BE2C (cell line): ENCODE measurements around the gene JARID2.

ENCODE experiments used
- DNase-seq: peaks from one replicate; pipeline ENCODE4 v3.0.0-alpha.2; 2020
- H3K27me3 ChIP-seq: fragments of 250-450 bp; sonication (Bioruptor Pico); 2 replicates; pipeline ENCODE4 v1.5.1; 2020; ENCODE audit warnings: mild to moderate bottlenecking
- H3K36me3 ChIP-seq: fragments of 250-450 bp; sonication (Bioruptor Pico); 2 replicates; pipeline ENCODE4 v1.5.1; 2020; ENCODE audit warnings: mild to moderate bottlenecking
- H3K4me1 ChIP-seq: fragments of 250-450 bp; sonication (Bioruptor Pico); 2 replicates; pipeline ENCODE4 v1.5.1; 2020
- H3K4me3 ChIP-seq: 2 replicates; pipeline ENCODE4 v1.5.1; 2011; ENCODE audit warnings: low read depth, low read length
- H3K9me3 ChIP-seq: fragments of 250-450 bp; sonication (Bioruptor Pico); 2 replicates; pipeline ENCODE4 v1.5.1; 2020
- TF ChIP-seq, protein P1 (sequence below): IDR thresholded peaks from 2 replicates; pipeline ENCODE4 v1.5.1; 2012; ENCODE audit warnings: mild to moderate bottlenecking, low read depth, low read length

Gene JARID2

DNA sequence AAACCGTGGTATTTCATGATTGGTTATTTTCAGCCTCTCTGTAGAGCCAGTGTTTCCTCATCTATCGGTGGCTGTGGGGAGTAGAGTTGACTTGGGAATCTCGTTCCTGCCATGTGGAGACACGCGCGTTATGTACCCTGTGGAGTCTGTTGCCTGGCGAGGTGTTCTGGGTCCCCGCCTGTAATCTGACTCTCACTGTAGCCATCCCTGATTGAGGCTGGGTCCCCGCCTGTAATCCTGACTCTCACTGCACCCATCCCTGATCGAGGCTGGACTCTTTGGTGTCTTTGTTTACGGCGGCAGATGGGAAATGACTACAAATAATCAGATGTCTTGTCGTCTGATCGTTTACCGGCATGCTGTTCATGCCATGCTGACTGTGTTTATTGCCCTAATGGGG, 263.1 kb downstream of the JARID2 start:
- Histone ChIP-seq H3K4me1 (peaks cover 14% of the 10 kb centered on the region), H3K4me3 (no peak overlapping the region), H3K36me3 (peaks cover 47% of the 10 kb centered on the region), H3K9me3 (no peaks in the 10 kb centered on the region), H3K27me3 (no peaks in the 10 kb centered on the region)
- no peak for DNase-seq
- TF ChIP-seq, protein P1, sequence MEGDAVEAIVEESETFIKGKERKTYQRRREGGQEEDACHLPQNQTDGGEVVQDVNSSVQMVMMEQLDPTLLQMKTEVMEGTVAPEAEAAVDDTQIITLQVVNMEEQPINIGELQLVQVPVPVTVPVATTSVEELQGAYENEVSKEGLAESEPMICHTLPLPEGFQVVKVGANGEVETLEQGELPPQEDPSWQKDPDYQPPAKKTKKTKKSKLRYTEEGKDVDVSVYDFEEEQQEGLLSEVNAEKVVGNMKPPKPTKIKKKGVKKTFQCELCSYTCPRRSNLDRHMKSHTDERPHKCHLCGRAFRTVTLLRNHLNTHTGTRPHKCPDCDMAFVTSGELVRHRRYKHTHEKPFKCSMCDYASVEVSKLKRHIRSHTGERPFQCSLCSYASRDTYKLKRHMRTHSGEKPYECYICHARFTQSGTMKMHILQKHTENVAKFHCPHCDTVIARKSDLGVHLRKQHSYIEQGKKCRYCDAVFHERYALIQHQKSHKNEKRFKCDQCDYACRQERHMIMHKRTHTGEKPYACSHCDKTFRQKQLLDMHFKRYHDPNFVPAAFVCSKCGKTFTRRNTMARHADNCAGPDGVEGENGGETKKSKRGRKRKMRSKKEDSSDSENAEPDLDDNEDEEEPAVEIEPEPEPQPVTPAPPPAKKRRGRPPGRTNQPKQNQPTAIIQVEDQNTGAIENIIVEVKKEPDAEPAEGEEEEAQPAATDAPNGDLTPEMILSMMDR, result no peak

DNA sequence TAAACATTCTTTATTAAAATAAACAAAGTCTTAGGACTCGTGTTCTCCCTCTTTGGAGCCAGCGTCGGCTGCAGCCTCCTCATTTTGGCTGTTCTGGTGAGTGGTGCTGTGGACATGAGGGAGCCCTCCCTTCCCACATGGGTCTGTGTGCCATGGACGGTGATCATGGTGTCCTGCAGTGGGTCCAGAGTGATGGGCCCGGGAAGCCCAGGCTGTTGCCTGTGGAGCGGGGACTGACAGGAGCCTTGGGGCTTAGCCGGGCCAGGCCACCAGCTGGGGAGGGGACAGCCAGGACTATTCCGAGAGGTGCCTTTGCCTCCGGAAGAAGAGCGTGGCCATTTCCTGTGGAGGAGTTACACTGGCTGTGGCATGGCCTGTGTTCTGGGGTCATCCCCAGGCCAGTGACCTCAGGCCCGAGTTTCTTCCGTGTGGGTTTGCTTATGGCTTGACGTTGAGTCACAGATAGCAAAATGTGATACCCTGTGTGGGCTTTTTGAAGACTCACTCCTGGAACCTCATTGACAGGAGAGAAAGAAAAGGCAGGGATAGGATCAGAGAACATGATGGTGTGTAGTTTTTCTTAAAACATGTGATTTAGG, 263.6 kb downstream of the JARID2 start:
- no peaks in the 10 kb centered on the region for H3K9me3 ChIP-seq
- TF ChIP-seq, protein P1, result no peak
- H3K4me1 ChIP-seq, result peaks cover 10% of the 10 kb centered on the region
- DNase-seq, result no peak
- H3K27me3 ChIP-seq, result no peaks in the 10 kb centered on the region
- peaks cover 52% of the 10 kb centered on the region for H3K36me3 ChIP-seq
- no peak overlapping the region for H3K4me3 ChIP-seq

DNA sequence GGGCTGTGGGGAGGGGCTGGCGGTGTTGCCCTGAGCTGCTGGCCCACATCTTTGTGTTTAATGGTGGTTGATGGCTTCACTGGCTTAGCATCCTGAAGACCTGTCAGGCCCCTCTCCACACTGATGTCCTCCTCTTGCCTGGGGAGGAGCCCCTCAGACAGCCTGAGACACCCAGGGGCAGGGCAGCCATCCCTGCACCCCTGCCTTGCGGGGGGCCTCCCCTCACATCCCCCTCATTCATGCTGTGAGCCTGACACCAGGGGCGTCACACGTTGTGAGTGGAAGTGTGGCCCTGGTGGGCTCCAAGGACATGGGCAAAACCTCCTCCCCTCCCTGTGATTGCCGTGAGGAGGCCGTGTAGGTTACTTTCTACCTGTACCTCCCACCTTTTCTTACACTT, 264.3 kb downstream of the JARID2 start:
- DNase-seq, result no peak
- H3K27me3 ChIP-seq, result no peaks in the 10 kb centered on the region
- peaks cover 4% of the 10 kb centered on the region; the same call in 1 of the 2 replicates for H3K4me1 ChIP-seq
- TF ChIP-seq, protein P1, result no peak
- H3K36me3 ChIP-seq, result peaks cover 54% of the 10 kb centered on the region
- no peak overlapping the region for H3K4me3 ChIP-seq
- no peaks in the 10 kb centered on the region for H3K9me3 ChIP-seq

DNA sequence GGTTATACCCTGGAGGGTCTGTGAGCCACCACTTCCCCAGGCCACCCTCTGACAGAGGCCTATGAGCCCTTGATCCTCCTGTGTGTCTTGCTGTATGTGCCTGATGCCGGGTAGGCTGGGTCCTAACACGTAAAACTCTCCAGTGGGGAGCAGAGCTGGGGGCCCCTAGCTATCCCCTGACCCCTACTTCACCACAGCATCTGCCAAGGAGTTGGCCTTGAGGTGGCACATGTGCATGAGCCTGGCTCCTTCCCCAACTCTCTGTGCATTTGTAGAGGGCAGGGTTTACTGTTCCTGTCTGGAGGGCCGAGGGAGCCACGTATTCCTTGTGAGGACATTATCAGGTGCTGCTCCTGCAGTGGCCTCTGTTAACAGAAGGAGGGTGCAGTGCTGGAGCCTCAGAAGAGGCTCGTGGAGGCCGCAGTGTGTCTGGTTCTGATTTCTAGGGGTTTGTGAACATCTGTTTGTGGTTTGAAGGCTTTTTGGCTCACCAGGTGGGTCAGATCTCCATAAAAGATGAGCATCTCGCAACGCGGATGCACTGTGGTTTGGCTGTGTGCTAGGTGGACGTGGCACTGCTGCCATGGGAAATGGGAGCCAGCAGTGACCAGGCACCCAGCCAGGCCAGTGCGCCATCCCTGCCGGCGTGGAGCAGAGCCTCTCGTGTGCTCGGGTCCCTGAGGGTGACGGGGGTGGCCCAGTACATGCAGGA, 264.8 kb downstream of the JARID2 start:
- Histone ChIP-seq H3K27me3 (no peaks in the 10 kb centered on the region), H3K9me3 (no peaks in the 10 kb centered on the region), H3K4me3 (no peak overlapping the region), H3K36me3 (peaks cover 52% of the 10 kb centered on the region), H3K4me1 (peaks cover under 1% of the 10 kb centered on the region; the same call in 1 of the 2 replicates)
- no peak for DNase-seq
- TF ChIP-seq, protein P1, result no peak

DNA sequence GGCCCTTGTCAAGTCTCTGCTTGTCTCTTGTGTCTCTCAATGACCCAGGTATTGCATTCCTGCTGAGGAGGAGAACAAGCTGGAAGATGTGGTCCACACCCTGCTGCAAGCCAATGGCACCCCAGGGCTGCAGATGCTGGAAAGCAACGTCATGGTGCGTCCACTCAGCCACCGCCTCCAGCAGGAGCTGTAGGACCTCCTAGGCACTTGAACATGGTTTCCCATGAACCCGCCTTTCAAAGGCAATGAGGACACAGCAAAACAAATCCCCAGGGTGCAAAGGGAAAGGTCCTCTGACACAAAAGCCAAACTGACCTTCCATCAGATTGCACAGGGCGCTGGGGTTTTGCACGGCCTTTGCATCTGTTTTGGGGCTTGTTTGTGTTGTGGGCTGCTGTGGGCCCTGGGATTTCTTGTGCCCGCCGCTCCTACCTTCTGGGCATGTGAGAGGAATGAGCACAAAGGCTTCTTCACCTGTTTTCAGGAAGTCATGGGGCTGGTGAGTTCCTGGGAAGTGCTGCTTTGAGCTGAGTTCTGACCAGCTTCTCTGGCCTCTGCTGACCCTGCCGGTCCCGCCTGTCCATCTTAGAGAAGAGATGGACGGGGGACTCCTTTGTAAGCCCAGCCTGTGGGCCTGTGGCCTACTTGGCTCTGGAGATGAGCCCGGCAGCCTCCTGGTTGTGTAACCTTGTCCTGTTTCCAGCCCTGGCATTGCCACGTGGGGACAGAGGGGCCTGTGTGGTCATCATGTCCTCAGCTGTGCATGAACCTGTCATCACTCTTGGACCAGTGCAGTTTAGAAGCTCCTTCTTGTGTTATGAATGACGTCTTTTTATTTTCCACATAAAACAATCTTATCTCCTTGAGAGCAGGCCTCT, 265.6 kb downstream of the JARID2 start:
- no peaks in the 10 kb centered on the region for H3K9me3 ChIP-seq
- H3K4me1 ChIP-seq, result no peaks in the 10 kb centered on the region
- H3K4me3 ChIP-seq, result no peak overlapping the region
- H3K36me3 ChIP-seq, result peaks cover 49% of the 10 kb centered on the region
- DNase-seq, result no peak
- H3K27me3 ChIP-seq, result no peaks in the 10 kb centered on the region
- TF ChIP-seq, protein P1, result no peak
